CD1c-positive myeloid dendritic cell (primary cell): ENCODE measurements around the gene SLC9A9.
A peak's percentile ranks its signal among the peaks of the same experiment; 100 is the strongest.
"Not testable (repeated sequence)": the region's sequence is repeated elsewhere in the genome, so short reads cannot be mapped to it uniquely, and the experiment has no call there.

Source experiments
- DNase-seq: peaks from one replicate; pipeline ENCODE4 v3.0.0-alpha.2; 2016; ENCODE audit errors: extremely low spot score

SLC9A9 gene

DNA sequence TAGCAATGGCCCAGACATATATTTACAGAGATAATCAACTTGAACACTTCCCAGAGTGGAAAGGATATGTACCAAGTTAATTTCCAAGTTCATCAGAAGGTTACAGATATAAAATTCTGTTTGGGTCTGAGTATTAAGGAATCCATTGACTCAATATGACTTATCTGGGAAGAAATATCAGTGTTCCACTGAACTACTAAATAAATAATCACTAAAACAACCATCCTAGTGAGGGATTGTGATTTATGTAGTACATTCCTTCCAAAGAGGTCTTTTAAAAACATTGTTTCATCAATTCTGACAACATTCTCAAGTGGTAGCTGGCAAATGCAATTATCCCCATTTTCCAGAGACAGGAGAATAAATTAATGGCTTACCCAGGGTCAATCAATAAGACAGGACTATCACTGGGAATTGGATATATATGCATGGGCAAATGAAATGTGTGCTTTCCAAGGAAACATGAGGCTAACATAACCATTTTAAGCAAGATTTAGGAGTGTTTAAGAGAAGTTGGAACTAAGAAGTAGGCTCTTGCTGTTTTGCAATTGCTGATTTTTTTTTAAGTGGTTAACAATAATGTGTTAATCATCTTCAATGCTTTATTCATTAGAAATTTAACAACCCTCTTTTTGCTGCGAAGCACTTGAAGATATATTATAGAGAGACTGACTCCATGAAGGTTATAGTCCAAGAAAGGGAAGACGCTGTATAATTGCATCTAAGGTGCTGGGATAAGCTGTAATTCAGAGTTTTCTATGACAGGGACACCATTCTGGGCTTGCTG lies 37.9 kb downstream of the SLC9A9 start:
- peak; percentile 19 for DNase-seq

- no peak for DNase-seq
Observed at GRCh38 chr3:143809121-143809621, 39.1 kb downstream of the SLC9A9 start.

GRCh38 chr3:143808030-143808429 lies 40.2 kb downstream of the SLC9A9 start:
- DNase-seq, result no peak

DNA sequence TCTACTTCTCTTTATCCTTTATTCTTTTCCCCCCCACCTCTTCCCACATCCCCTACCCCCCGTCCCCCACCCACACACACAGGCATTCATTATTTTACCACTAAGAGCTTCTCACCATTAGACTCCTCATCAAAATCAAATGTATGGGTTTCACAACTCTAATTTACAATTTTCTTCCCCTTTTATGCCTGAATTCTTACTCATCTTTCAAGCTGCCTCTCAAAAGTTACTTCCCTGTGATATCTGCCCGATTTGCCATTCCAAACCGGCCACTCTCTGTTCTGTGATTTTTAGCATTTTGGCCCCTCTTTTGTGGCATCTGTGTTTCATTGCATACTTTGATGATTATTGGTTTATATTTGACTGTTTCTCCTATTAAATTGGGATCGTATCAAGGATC lies 42.2 kb downstream of the SLC9A9 start:
- peak; percentile 82 for DNase-seq

DNA sequence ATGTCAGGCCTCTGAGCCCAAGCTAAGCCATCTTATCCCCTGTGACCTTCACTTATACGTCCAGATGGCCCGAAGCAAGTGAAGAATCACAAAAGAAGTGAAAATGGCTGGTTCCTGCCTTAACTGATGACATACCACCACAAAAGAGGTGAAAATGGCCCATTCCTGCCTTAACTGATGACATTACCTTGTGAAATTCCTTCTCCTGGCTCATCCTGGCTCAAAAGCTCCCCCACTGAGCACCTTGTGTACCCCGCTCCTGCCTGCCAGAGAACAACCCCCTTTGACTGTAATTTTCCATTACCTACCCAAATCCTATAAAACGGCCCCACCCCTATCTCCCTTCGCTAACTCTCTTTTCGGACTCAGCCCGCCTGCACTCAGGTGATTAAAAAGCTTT lies 42.8 kb downstream of the SLC9A9 start:
- not testable (repeated sequence) for DNase-seq

- DNase-seq, result not testable (repeated sequence)
Observed at GRCh38 chr3:143801046-143801445, 47.2 kb downstream of the SLC9A9 start.

GRCh38 chr3:143798151-143798550 lies 50.1 kb downstream of the SLC9A9 start:
- not testable (repeated sequence) for DNase-seq

DNA sequence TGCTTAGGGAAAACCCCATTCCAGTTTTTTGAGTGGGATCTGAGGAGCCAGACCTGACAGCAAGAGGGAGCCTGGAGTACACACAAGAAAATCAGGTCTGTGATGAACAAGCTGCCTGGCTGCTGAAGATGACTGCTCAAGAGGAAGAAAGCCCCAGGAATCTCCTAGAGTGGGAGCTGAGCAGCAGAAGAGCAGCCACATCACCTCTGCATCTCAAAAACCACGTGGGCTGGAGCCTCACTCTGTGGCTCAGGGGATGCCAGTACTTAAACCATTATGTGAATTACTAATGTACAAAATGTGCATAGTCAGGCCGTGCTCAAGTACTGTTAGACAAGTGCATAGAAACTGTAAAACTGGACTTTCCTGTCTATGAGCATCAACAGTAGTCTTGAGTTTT lies 52.4 kb downstream of the SLC9A9 start:
- DNase-seq, result no peak

DNA sequence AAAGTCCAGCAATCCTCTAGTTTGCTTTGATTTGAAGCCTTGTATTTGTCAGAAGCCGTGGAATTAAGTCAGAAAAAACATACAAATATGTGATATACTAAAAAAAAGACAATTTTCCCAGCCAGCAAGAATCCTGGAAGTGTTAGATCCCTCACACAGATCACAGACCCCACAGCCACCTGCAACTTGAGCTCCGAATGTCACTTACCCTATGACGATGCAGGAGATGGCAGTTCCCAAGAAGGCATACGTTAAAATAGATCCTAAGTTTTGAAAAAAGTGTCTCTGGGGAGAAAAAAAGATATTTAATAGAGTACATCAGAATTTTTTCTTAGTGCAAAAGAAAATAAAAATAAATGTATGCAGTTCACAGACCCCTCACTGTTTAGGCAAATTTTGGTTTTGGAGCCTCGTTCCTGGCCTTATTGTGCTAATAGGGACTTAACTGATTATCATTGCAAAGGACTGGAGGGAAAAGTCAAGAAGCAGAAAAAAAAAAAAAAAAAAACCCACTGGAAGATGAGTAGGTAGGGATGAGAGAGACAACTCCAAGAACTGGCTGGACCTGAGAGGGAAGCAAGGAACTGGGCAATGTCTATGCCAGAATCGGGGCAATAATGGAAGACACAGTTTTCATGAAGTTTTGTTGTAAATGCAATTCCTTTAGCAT lies 53.3 kb downstream of the SLC9A9 start:
- no peak for DNase-seq

GRCh38 chr3:143793971-143794370 lies 54.3 kb downstream of the SLC9A9 start:
- DNase-seq, result no peak

GRCh38 chr3:143791386-143791785 lies 56.9 kb downstream of the SLC9A9 start:
- no peak for DNase-seq

DNA sequence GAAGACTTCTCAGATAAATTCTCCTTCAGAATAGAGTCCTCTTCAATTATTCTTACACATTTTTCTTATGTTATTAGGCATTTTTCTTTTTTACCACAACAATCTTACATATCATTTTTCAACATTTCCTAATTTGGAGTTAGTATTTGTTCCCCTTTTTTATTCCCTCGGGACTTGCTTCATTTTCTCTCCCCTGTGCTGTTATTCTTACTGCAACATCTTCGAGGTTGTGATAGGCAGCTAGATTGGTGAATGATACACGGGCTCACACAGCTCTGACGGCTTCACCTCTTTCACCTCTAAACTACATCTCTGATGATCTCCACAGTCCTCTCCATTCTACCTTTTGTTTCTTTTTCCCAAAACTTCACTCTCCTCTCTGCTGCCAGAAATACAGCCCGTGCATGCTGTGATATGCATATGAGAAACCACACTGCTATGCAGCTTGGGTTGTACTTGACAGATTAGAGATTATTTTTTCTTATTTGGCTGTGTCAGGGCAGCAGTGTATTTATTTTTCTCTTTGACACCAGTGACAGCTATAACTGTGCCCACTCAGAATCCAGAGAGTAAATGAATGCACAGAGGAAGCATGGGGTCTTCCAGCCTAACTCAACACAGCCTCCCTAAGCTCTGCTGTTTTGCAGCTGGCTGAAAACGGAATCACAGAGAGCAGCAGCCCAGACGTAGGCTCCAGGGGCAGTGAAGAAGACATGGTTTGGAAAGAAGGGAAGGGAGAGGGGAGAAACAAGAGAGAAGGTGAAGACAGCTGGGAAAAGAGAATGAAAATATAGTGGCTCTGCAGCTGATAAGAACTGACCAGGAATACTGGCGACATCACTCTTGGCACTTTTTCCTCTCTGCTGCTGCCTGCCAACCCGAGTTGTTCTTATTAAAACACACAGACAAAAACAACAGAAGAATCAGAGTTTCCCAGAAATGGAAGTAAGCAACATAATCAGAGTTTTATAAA lies 61.8 kb downstream of the SLC9A9 start:
- DNase-seq, result no peak

DNA sequence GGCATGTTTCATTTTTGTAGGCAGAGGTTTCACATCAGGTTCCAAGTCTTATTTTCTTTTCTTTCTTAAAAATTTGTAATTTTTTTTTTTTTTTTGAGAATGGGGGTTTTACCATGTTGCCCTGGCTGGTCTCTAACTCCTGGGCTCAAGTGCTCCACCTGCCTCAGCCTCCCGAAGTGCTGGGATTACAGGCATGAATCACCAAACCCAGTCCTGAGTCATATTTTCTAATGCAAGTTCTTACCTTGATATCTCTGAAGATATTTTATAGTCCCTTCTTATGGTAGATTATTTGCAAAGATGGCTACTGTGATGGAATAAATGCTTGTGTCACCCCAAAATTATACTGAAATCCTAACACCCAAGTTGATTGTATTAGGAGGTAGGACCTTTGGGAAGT lies 63.8 kb downstream of the SLC9A9 start:
- DNase-seq, result no peak

- no peak for DNase-seq
Observed at GRCh38 chr3:143783851-143784370, 64.4 kb downstream of the SLC9A9 start.

- peak; percentile 63 for DNase-seq
Observed at GRCh38 chr3:143775459-143775858, 72.8 kb downstream of the SLC9A9 start.

DNA sequence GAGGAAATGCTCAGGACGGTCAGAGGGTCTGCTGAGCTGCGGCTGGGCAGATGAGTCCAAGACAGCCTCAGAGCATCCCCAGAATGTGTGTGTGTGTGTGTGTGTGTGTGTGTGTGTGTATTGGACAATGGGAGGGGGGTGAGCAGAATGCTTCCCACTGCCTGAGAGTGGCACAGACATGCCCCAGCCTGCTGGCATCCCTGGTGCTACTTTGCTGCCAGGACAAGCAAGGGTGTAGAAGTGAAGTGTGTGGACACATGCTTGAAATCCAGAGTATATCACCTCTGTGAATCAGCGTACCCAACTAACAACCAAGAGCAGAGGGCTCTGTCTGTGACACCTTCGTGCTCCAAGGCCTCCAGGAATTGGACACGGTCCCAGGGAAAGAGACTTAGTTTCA lies 76.3 kb downstream of the SLC9A9 start:
- no peak for DNase-seq

- no peak for DNase-seq
Observed at GRCh38 chr3:143771258-143771657, 77.0 kb downstream of the SLC9A9 start.

DNA sequence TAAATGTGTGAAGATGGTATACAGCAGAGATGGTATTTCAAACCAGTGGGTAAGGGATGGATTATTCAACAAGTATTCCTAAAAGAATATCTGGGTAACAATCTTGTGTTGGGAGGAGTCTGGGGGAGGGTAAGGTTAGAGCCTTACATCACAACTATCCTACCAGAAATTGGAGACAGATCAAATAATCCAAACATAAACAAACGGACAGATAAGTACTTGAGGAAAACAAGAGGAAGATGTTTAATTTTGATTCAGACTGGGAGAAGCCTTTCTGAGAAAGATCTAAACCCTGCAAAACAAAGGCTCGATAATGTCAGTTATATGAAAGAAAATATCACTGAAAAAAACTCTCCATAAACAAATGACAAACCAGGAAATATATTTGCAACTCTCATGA lies 77.9 kb downstream of the SLC9A9 start:
- no peak for DNase-seq

DNA sequence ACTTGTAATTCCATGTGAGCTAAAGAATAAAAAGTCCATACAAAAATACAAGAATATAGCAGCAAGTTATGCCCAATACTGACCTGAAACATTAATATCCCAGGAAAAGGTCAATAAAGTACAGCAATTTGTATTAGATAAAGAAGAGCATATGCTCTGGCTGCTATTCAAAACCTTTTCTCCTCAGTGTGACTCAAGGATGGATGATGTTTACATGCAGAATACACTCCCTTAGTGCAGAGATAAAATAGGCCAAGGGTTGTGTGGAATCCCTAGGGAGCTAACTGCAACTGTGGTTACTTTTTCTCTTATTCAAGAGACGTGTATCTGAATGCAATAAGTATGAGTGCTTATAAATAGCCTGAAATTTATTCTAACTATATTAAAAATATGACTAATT lies 78.7 kb downstream of the SLC9A9 start:
- no peak for DNase-seq

DNA sequence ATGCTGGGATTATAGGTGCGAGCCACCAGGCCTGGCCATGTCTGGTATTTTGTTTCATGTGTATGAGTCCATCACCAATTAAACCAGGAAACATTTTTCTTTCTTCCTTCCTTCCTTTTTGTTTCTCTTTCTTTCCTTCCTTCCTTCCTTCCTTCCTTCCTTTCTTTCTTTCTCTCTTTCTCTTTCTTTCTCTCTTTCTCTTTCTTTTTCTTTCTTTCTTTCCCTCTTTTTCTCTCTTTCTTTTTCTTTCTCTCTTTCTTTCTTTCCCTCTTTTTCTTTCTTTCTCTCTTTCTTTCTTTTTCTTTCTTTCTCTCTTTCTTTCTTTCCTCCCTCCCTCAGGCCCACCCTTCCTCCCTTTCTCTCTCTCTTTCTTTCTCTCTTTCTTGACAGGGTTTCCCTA lies 83.4 kb downstream of the SLC9A9 start:
- DNase-seq, result no peak

- peak; percentile 12 for DNase-seq
Observed at GRCh38 chr3:143763564-143764162, 84.6 kb downstream of the SLC9A9 start.
